Endodermal cell (in vitro differentiated cells): ENCODE measurements around the gene ANKFY1. TPM values are rescaled to one million over a fixed set of nuclear protein-coding genes. Genes with fewer than 3 reads are reported as not detected.

Experiments
- DNase-seq: peaks from one replicate; pipeline ENCODE4 v3.0.0-alpha.2; 2017
- H3K27ac ChIP-seq: 2 replicates; pipeline ENCODE4 v1.5.1; 2013; ENCODE audit warnings: mild to moderate bottlenecking, low read depth, low read length, moderate library complexity
- H3K27me3 ChIP-seq: 2 replicates; pipeline ENCODE4 v1.6.1; 2013; ENCODE audit warnings: mild to moderate bottlenecking, low read length, moderate library complexity; ENCODE audit not compliant: insufficient read depth, control insufficient read depth, poor library complexity, severe bottlenecking
- H3K36me3 ChIP-seq: 2 replicates; pipeline ENCODE4 v1.7.0; 2013; ENCODE audit warnings: mild to moderate bottlenecking, low read length, moderate library complexity; ENCODE audit not compliant: control insufficient read depth, insufficient read depth
- H3K4me1 ChIP-seq: one replicate; pipeline ENCODE4 v1.7.0; 2013; ENCODE audit warnings: low read length; ENCODE audit not compliant: control insufficient read depth, insufficient read depth
- H3K4me3 ChIP-seq: 2 replicates; pipeline ENCODE4 v1.5.1; 2013; ENCODE audit warnings: mild to moderate bottlenecking, low read length, moderate library complexity
- H3K9ac ChIP-seq: 2 replicates; pipeline ENCODE4 v1.6.1; 2013; ENCODE audit warnings: mild to moderate bottlenecking, low read length, moderate library complexity; ENCODE audit not compliant: poor library complexity, severe bottlenecking; ENCODE audit errors: extremely low read depth
- H3K9me3 ChIP-seq: 2 replicates; pipeline ENCODE4 v1.6.1; 2013; ENCODE audit warnings: mild to moderate bottlenecking, low read length, moderate library complexity; ENCODE audit not compliant: control insufficient read depth
- H3K27ac Mint-ChIP-seq: 2 replicates; pipeline ENCODE4 v1.8.0; 2020; ENCODE audit warnings: mixed read lengths
- H3K27me3 Mint-ChIP-seq: 2 replicates; pipeline ENCODE4 v1.8.0; 2021; ENCODE audit warnings: mild to moderate bottlenecking, mixed read lengths; ENCODE audit not compliant: insufficient read depth
- H3K36me3 Mint-ChIP-seq: 2 replicates; pipeline ENCODE4 v1.8.0; 2020; ENCODE audit warnings: low read depth, mixed read lengths
- H3K4me1 Mint-ChIP-seq: 2 replicates; pipeline ENCODE4 v1.8.0; 2020; ENCODE audit warnings: mixed read lengths
- H3K4me3 Mint-ChIP-seq: 2 replicates; pipeline ENCODE4 v1.8.0; 2020; ENCODE audit warnings: mild to moderate bottlenecking, moderate library complexity, mixed read lengths
- H3K9me3 Mint-ChIP-seq: 2 replicates; pipeline ENCODE4 v1.8.0; 2020; ENCODE audit warnings: mild to moderate bottlenecking, mixed read lengths
- WGBS, 2 experiments: methylation state at CpG; one replicate each; pipeline versions ENCODE4 v1.1.5 to v1.1.7; 2013; ENCODE audit warnings: missing lambda C conversion rate in 2 of 2, mixed read lengths in 1 of 2; ENCODE audit not compliant: insufficient coverage in 1 of 2, insufficient read length in 1 of 2; 5-methylcytosine and 5-hydroxymethylcytosine counted together
- total RNA-seq, 2 donors: library from RNA; stranded (reverse); fragmentation: NEBNext Ultra II Directional in 1 of 2; extraction: Animal tissue kit (Norgen Biotek cat#: 25700) in 1 of 2; gene quantifications; 2 replicates in 1 of 2; 3 replicates in 1 of 2; pipeline ENCODE4 v1.2.1, GENCODE V29; 2021
- TF ChIP-seq, protein P1 (sequence below): fragments of 200-600 bp; sonication (generic); conservative IDR thresholded peaks from 2 replicates; pipeline ENCODE4 v1.5.0; 2021; ENCODE audit warnings: antibody characterized with exemption, mild to moderate bottlenecking

Gene ANKFY1
- total RNA-seq, 2 donors from 2014 or later = 48.0 to 62.4 TPM

GRCh38 chr17:4147751-4148310, 115.9 kb downstream of the ANKFY1 start:
- H3K9me3 Mint-ChIP-seq = no peaks in the 10 kb centered on the region
- peaks cover 3% of the 10 kb centered on the region for H3K36me3 Mint-ChIP-seq
- peaks cover 5% of the 10 kb centered on the region for H3K4me1 Mint-ChIP-seq
- TF ChIP-seq, protein P1, sequence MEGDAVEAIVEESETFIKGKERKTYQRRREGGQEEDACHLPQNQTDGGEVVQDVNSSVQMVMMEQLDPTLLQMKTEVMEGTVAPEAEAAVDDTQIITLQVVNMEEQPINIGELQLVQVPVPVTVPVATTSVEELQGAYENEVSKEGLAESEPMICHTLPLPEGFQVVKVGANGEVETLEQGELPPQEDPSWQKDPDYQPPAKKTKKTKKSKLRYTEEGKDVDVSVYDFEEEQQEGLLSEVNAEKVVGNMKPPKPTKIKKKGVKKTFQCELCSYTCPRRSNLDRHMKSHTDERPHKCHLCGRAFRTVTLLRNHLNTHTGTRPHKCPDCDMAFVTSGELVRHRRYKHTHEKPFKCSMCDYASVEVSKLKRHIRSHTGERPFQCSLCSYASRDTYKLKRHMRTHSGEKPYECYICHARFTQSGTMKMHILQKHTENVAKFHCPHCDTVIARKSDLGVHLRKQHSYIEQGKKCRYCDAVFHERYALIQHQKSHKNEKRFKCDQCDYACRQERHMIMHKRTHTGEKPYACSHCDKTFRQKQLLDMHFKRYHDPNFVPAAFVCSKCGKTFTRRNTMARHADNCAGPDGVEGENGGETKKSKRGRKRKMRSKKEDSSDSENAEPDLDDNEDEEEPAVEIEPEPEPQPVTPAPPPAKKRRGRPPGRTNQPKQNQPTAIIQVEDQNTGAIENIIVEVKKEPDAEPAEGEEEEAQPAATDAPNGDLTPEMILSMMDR = no peak
- 85 to 88% methylated on average over 8 of the region's 8 CpGs for WGBS, 2 experiments
- no peak overlapping the region for H3K9ac ChIP-seq
- H3K4me3 ChIP-seq = no peak overlapping the region
- H3K27me3 Mint-ChIP-seq = no peaks in the 10 kb centered on the region
- H3K27me3 ChIP-seq = no peaks in the 10 kb centered on the region
- H3K4me1 ChIP-seq = no peaks in the 10 kb centered on the region
- no peak for DNase-seq
- no peak overlapping the region for H3K4me3 Mint-ChIP-seq
- no peak overlapping the region for H3K27ac ChIP-seq
- H3K27ac Mint-ChIP-seq = no peak overlapping the region
- no peaks in the 10 kb centered on the region for H3K36me3 ChIP-seq
- no peaks in the 10 kb centered on the region for H3K9me3 ChIP-seq

- Histone ChIP-seq H3K4me1 (peaks cover 2% of the 10 kb centered on the region), H3K27ac (no peak overlapping the region), H3K4me3 (no peak overlapping the region), H3K9ac (no peak overlapping the region), H3K27me3 (no peaks in the 10 kb centered on the region), H3K36me3 (no peaks in the 10 kb centered on the region), H3K9me3 (no peaks in the 10 kb centered on the region)
- no peaks in the 10 kb centered on the region for H3K9me3 Mint-ChIP-seq
- no peak overlapping the region for H3K4me3 Mint-ChIP-seq
- no peak overlapping the region for H3K27ac Mint-ChIP-seq
- TF ChIP-seq, protein P1 = no peak
- no peaks in the 10 kb centered on the region for H3K27me3 Mint-ChIP-seq
- H3K4me1 Mint-ChIP-seq = peaks cover 10% of the 10 kb centered on the region
- H3K36me3 Mint-ChIP-seq = peaks cover 3% of the 10 kb centered on the region
- no peak for DNase-seq
- WGBS, 2 experiments = 0 to 76% methylated on average over 1 to 5 of the region's 5 CpGs
Observed at GRCh38 chr17:4146641-4147040, 117.1 kb downstream of the ANKFY1 start.

GRCh38 chr17:4144422-4144747, 119.4 kb downstream of the ANKFY1 start:
- Histone ChIP-seq H3K27ac (peak overlapping the region; percentile 98), H3K4me1 (peaks cover 9% of the 10 kb centered on the region), H3K27me3 (no peaks in the 10 kb centered on the region), H3K36me3 (no peaks in the 10 kb centered on the region), H3K9ac (peak overlapping the region; percentile 99), H3K4me3 (peak overlapping the region; percentile 93), H3K9me3 (no peaks in the 10 kb centered on the region)
- Mint-ChIP-seq H3K4me3 (peak overlapping the region; percentile 92), H3K9me3 (no peaks in the 10 kb centered on the region), H3K4me1 (peaks cover 15% of the 10 kb centered on the region), H3K27me3 (no peaks in the 10 kb centered on the region), H3K27ac (peak overlapping the region; percentile 99), H3K36me3 (no peaks in the 10 kb centered on the region)
- TF ChIP-seq, protein P1 = no peak
- DNase-seq = no peak
- WGBS, 2 experiments = 93 to 100% methylated on average over 3 of the region's 3 CpGs
